Astrocyte of the spinal cord (primary cell): Measurements from ENCODE around the gene RMC1.

Experiments used
- DNase-seq: peaks from one replicate; pipeline ENCODE4 v3.0.0; 2011; ENCODE audit warnings: low read depth, low spot score
- H3K4me3 ChIP-seq: 2 replicates; pipeline ENCODE4 v1.5.1; 2011; ENCODE audit warnings: low read depth, mild to moderate bottlenecking, low read length, moderate library complexity
- in situ Hi-C: cut with HindIII; loops from 2 replicates; pipeline ENCODE4 v1.10.0; 2017; ENCODE audit warnings: low sequenced_read_pairs
- TF ChIP-seq, protein P1 (sequence below): IDR thresholded peaks from 2 replicates; pipeline ENCODE4 v1.5.1; 2012; ENCODE audit warnings: low read depth, mild to moderate bottlenecking, low read length, inconsistent platforms

The RMC1 gene

DNA sequence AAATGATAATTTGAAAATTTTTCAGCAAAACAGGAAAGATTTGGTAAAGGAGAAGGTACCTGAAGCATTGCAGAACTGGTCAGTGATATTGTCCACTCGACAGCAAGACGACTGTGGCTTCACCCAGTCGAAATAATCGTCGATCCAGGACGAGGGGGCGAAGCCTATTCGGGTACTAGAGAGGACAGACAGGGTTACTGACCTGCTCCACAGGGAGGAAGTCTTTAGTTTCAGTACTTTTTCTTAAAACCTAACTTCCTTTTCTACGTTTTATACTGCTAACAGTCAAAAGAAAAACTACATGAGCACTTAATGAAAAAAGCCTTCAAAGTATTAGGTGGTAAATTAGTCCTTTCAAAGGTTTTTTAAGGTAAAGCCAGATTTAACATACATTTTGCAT is 36.0 kb downstream of the RMC1 start:
- TF ChIP-seq, protein P1, sequence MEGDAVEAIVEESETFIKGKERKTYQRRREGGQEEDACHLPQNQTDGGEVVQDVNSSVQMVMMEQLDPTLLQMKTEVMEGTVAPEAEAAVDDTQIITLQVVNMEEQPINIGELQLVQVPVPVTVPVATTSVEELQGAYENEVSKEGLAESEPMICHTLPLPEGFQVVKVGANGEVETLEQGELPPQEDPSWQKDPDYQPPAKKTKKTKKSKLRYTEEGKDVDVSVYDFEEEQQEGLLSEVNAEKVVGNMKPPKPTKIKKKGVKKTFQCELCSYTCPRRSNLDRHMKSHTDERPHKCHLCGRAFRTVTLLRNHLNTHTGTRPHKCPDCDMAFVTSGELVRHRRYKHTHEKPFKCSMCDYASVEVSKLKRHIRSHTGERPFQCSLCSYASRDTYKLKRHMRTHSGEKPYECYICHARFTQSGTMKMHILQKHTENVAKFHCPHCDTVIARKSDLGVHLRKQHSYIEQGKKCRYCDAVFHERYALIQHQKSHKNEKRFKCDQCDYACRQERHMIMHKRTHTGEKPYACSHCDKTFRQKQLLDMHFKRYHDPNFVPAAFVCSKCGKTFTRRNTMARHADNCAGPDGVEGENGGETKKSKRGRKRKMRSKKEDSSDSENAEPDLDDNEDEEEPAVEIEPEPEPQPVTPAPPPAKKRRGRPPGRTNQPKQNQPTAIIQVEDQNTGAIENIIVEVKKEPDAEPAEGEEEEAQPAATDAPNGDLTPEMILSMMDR, result no peak
- H3K4me3 ChIP-seq, result no peak overlapping the region
- in situ Hi-C loops, result no loop called here
- no peak for DNase-seq

DNA sequence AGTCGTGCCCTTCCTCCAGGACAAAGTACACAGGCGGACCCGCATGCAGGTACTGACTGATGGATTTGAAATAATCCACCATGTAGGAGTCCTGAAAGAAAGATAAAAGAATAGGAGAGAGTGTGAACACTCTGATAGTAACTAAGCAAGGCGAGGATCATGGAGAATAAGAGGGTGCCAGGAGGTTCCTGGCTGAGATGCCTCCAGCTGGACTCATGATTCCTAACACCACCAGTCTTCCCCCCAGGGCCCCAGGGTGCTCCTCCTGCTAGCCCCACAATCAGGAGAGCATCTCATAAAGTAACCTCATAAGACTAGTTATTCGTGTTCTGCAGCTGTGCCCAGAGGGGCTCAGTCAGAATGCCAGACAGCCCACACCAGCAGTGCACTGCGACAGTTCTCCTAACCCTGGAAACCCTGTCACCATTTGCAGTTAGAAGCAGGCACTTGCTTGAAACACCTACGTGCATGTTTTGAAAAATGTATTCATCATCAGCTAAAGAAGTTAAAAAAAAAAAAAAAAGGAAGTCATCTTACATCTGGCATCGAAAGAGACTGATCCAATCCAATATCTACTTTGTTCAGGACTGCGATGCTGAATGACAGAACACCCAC is 36.7 kb downstream of the RMC1 start:
- TF ChIP-seq, protein P1, result no peak
- in situ Hi-C loops, result no loop called here
- DNase-seq, result no peak
- H3K4me3 ChIP-seq, result no peak overlapping the region

DNA sequence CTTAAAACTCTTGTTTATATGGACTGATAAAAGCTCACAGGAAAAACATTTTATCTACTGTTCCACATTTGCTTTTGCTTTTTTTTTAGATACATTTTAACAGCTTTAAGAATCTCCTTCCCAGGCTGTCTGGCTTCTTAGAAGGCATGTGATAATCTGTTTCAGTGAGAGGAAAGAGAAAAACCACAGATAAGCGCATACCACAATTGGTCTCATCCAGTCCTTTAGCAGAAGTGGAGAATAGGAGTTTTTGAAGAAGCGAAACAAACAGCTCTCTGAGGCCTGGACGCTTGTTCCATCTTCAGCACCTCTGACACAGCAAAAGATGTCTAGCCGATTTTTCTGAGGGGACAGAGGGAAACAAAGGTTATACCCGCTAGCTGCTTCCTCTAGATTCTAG is 37.6 kb downstream of the RMC1 start:
- in situ Hi-C loops, result no loop called here
- no peak for DNase-seq
- no peak overlapping the region for H3K4me3 ChIP-seq
- TF ChIP-seq, protein P1, result no peak

DNA sequence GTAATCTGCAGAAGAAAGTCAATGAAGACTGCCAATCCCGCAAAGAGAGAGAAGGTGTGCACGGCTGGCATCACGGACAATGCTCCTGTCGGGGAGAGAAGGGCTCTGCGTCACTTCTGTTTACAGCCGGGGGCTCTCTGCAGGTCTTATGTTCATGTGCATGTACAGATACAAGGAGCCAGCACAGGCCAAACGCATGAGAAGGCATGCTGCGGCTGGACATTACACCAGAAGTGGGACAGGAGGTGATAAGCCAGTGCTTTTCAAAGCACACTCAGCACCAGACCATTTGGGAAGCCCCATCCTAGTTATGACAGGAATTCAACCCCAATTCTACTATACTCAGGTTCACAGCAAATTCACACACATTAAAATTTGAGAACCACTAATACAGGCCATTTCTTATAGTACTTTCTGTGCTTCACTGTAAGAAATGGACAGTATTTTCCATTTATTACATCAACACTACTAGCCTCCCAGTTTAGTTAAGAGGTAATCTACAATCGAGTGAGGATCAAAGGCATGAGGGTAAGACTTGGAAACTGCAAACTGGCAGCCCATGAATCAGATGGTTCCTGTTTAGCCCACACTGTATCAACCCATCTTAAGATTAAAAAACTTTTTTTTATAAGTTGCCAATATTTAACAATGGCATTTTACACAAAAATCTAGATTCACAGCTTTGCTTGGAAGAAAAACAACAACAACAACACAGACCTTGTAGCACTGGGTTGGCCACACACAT is 38.2 kb downstream of the RMC1 start:
- in situ Hi-C loops, result no loop called here
- no peak overlapping the region for H3K4me3 ChIP-seq
- TF ChIP-seq, protein P1, result no peak
- no peak for DNase-seq

DNA sequence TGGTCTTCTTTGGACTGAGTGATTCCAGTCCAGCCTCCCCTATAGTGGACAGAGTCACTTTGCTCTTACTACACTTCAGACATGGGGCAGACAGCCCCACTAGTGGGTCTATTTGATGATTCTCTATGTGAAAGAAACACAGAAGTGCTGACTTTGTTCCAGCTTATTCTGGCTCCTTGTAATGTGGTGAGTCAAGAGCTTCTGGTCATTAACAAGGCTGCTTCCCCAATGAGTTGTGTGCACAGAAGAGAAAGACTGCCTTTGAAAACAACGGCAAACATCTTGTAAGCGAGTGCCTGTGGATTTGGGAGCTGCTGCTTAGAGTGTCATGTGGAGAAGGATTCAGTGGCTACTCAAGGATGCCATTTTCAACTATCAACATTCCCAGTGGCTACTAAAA is 39.1 kb downstream of the RMC1 start:
- no peak overlapping the region for H3K4me3 ChIP-seq
- TF ChIP-seq, protein P1, result no peak
- in situ Hi-C loops, result no loop called here
- DNase-seq, result peak; percentile 71

DNA sequence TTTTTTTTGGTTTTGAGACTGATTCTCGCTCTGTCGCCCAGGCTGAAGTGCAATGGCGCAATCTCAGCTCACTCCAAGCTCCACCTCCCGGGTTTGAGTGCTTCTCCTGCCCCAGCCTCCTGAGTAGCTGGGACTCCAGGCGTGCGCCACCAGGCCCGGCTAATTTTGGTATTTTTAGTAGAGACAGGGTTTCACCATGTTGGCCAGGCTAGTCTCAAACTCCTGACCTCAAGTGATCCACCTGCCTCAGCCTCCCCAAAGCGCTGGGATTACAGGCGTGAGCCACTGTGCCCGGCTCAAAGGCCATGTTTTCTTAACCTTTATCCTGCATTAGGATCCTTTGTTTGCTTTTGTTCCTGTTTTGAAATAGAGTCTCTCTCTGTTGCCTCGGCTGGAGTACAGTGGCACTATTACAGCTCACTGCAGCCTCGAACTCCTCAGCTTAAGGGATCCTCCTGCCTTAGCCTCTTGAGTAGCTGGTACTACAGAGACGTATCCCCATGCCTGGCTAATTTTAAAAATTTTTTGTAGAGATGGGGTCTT is 42.0 kb downstream of the RMC1 start:
- in situ Hi-C loops, result no loop called here
- H3K4me3 ChIP-seq, result no peak overlapping the region
- TF ChIP-seq, protein P1, result no peak
- DNase-seq, result no peak
